ENCODE data around the gene RAPGEF4. TPM values are rescaled to one million over a fixed set of nuclear protein-coding genes. Genes with fewer than 3 reads are reported as not detected.

The RAPGEF4 gene
- total RNA-seq, 4 donors from 2014 or later: 3.7 to 8.9 (median 5.2) TPM

DNA sequence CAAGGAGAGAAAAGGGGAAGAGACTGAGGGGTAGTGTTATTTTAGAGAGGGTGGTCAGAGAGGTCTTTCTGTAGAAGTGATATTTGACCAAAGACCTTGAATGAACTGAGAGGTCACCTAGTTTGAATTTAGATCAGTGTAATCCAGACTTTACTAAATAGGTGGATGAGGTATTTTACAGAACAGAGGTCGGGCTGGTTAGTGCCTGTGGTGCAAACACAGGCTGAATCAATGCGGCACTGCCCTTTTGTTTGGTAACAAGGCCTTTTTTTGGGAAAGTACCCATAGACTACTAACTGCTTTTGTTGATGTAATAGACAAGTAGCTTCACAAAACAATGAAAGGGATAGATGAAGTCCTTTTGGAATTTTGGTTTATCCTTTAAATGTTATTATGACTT is 15.9 kb downstream of the RAPGEF4 start:
- 42% methylated on average over 2 of the region's 2 CpGs for WGBS
- Histone ChIP-seq H3K36me3 (no peaks in the 10 kb centered on the region), H3K27me3 (no peaks in the 10 kb centered on the region), H3K27ac (replicated peaks in 1 of 4) (no peak overlapping the region), H3K9me3 (no peaks in the 10 kb centered on the region), H3K4me3 (no peak overlapping the region), H3K4me1 (no peaks in the 10 kb centered on the region)
- TF ChIP-seq POLR2A (IDR thresholded peaks at IDR 0.05; ENCODE audit: low read depth) (no peak), EP300 (IDR thresholded peaks at IDR 0.05) (no peak)
- TF ChIP-seq, protein P1, sequence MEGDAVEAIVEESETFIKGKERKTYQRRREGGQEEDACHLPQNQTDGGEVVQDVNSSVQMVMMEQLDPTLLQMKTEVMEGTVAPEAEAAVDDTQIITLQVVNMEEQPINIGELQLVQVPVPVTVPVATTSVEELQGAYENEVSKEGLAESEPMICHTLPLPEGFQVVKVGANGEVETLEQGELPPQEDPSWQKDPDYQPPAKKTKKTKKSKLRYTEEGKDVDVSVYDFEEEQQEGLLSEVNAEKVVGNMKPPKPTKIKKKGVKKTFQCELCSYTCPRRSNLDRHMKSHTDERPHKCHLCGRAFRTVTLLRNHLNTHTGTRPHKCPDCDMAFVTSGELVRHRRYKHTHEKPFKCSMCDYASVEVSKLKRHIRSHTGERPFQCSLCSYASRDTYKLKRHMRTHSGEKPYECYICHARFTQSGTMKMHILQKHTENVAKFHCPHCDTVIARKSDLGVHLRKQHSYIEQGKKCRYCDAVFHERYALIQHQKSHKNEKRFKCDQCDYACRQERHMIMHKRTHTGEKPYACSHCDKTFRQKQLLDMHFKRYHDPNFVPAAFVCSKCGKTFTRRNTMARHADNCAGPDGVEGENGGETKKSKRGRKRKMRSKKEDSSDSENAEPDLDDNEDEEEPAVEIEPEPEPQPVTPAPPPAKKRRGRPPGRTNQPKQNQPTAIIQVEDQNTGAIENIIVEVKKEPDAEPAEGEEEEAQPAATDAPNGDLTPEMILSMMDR (IDR thresholded peaks at IDR 0.05): no peak
- no peak for DNase-seq (ENCODE audit: extremely low spot score)
- intact Hi-C loops (cut with DNase I): no loop called here

- H3K9me3 ChIP-seq: no peaks in the 10 kb centered on the region
- no peak overlapping the region for H3K4me3 ChIP-seq
- DNase-seq (ENCODE audit: extremely low spot score): no peak
- TF ChIP-seq, protein P1 (IDR thresholded peaks at IDR 0.05): no peak
- TF ChIP-seq POLR2A (IDR thresholded peaks at IDR 0.05; ENCODE audit: low read depth): no peak
- TF ChIP-seq EP300 (IDR thresholded peaks at IDR 0.05): no peak
- no peak for TF ChIP-seq POLR2AphosphoS5 (IDR thresholded peaks at IDR 0.05)
- intact Hi-C loops (cut with DNase I): no loop called here
- no peaks in the 10 kb centered on the region for H3K36me3 ChIP-seq
- 77% methylated on average over 3 of the region's 3 CpGs for WGBS
- no peak overlapping the region for H3K27ac ChIP-seq (replicated peaks in 1 of 4)
- H3K27me3 ChIP-seq: no peaks in the 10 kb centered on the region
- H3K4me1 ChIP-seq: no peaks in the 10 kb centered on the region
These were observed 18.0 kb downstream of the RAPGEF4 start for GRCh38 chr2:172753610-172754009.

DNA sequence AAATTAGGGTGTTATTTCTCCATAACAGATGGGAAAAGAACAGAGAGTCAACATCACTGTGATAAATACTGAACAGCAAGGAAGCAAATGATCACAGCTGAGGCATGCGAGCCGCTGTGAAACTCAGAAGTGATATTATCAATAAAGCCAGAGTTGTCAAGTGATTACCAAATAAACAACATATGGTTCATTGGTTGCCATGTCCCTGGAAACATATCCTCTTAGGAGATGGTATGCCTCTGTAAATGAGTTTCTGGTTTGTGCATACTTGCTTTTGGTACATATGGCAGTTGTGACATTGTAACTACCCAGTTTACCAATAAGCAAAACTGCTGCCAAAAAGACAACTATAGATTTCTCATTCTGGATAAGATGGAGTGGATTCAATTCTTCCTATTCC is 23.8 kb downstream of the RAPGEF4 start:
- WGBS: 89% methylated on average over 2 of the region's 2 CpGs
- H3K4me1 ChIP-seq: no peaks in the 10 kb centered on the region
- TF ChIP-seq, protein P1 (IDR thresholded peaks at IDR 0.05): no peak
- no peak for TF ChIP-seq EP300 (IDR thresholded peaks at IDR 0.05)
- DNase-seq (ENCODE audit: extremely low spot score): no peak
- no peaks in the 10 kb centered on the region for H3K27me3 ChIP-seq
- no peak overlapping the region for H3K27ac ChIP-seq (replicated peaks in 1 of 4)
- H3K4me3 ChIP-seq: no peak overlapping the region
- H3K9me3 ChIP-seq: peaks cover 0 to 28% (median 13%) of the 10 kb centered on the region in 4 donors
- intact Hi-C loops (cut with DNase I): no loop called here
- no peaks in the 10 kb centered on the region for H3K36me3 ChIP-seq

- 96% methylated on average over 4 of the region's 4 CpGs for WGBS
- Histone ChIP-seq H3K4me3 (no peak overlapping the region), H3K4me1 (no peaks in the 10 kb centered on the region), H3K27me3 (no peaks in the 10 kb centered on the region), H3K27ac (replicated peaks in 1 of 4) (no peak overlapping the region), H3K36me3 (no peaks in the 10 kb centered on the region), H3K9me3 (peaks cover 0 to 28% (median 13%) of the 10 kb centered on the region in 4 donors)
- TF ChIP-seq EP300 (IDR thresholded peaks at IDR 0.05): no peak
- TF ChIP-seq POLR2AphosphoS5 (IDR thresholded peaks at IDR 0.05): no peak
- TF ChIP-seq, protein P1 (IDR thresholded peaks at IDR 0.05): no peak
- TF ChIP-seq POLR2A (IDR thresholded peaks at IDR 0.05; ENCODE audit: low read depth): no peak
- intact Hi-C loops (cut with DNase I): no loop called here
- no peak for DNase-seq (ENCODE audit: extremely low spot score)
These were observed 25.7 kb downstream of the RAPGEF4 start for GRCh38 chr2:172761306-172761705.

DNA sequence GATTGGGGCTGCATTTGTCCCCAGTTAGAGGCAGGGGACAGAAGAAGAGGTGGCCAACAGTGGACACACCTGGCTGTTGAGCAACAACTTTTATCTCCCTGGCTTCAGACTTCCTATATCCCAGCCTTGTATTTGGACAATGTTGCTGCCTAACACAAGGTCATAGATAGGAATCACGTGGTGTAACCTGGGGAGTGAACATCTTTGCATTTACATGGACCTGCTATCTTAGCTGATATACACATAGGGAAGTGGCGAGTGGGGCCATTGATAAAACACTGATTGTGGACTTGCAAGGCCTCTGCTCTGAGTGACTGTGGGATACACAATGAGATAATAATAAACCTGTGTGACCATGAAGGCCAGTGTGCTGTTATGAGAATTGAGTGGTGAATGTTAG is 26.9 kb downstream of the RAPGEF4 start:
- Histone ChIP-seq H3K4me1 (no peaks in the 10 kb centered on the region), H3K36me3 (no peaks in the 10 kb centered on the region), H3K4me3 (no peak overlapping the region), H3K27me3 (no peaks in the 10 kb centered on the region), H3K27ac (replicated peaks in 1 of 4) (no peak overlapping the region), H3K9me3 (peaks cover 0 to 28% (median 13%) of the 10 kb centered on the region in 4 donors)
- TF ChIP-seq POLR2AphosphoS5 (IDR thresholded peaks at IDR 0.05) (no peak), EP300 (IDR thresholded peaks at IDR 0.05) (no peak)
- TF ChIP-seq, protein P1 (IDR thresholded peaks at IDR 0.05): no peak
- no peak for DNase-seq (ENCODE audit: extremely low spot score)
- 78% methylated on average over 2 of the region's 2 CpGs for WGBS
- intact Hi-C loops (cut with DNase I): no loop called here

Data from esophagus muscularis mucosa (tissue), 4 donors.